PC-9 (cell line): ENCODE data around the gene ACP2. TPM values are rescaled to one million over a fixed set of nuclear protein-coding genes. Genes with fewer than 3 reads are reported as not detected.

ENCODE experiments used
- BruUV-seq: library from RNA; stranded (reverse); fragments of 400-500 nt; replicated peaks from 2 replicates; lab custom pipeline; 2021; lab: Mats Ljungman, UMichigan
- CTCF ChIA-PET: fragments of 300-600 bp; sonication (Branson Sonifier 250); formaldehyde crosslinking; loops from one replicate; lab custom pipeline; 2022; ENCODE audit warnings: antibody characterized with exemption; lab: Charles Lee
- POLR2A ChIA-PET: fragments of 300-600 bp; sonication (Branson Sonifier 250); formaldehyde crosslinking; loops from one replicate; lab custom pipeline; 2022; ENCODE audit warnings: antibody characterized with exemption; ENCODE audit not compliant: unreplicated experiment; lab: Charles Lee
- DNase-seq, 2 experiments: peaks; one replicate each; pipeline versions ENCODE4 v3.0.0 to v3.0.0-alpha.2; 2015 to 2022; ENCODE audit warnings: mixed read lengths in 1 of 2
- H2AFZ ChIP-seq: fragments of 200-600 bp; sonication (generic); 2 replicates; pipeline ENCODE4 v1.8.1; 2017; ENCODE audit warnings: antibody characterized with exemption
- H3F3A ChIP-seq: fragments of 200-600 bp; sonication (generic); 2 replicates; pipeline ENCODE4 v1.8.1; 2017; ENCODE audit warnings: antibody characterized with exemption, mild to moderate bottlenecking, low read depth; ENCODE audit not compliant: insufficient read depth
- H3K27ac ChIP-seq: fragments of 200-600 bp; sonication (generic); 2 replicates; pipeline ENCODE4 v1.6.1; 2016; ENCODE audit warnings: mixed run types
- H3K27me3 ChIP-seq: fragments of 200-600 bp; sonication (generic); 2 replicates; pipeline ENCODE4 v1.6.1; 2016; ENCODE audit warnings: low read depth, mixed run types; ENCODE audit not compliant: insufficient read depth
- H3K36me3 ChIP-seq: fragments of 200-600 bp; sonication (generic); 2 replicates; pipeline ENCODE4 v1.6.1; 2016; ENCODE audit warnings: low read depth, mixed run types
- H3K4me1 ChIP-seq: fragments of 200-600 bp; sonication (generic); replicated peaks from 2 replicates; pipeline ENCODE4 v1.6.1; 2016; ENCODE audit warnings: mixed run types; ENCODE audit not compliant: insufficient read depth
- H3K4me2 ChIP-seq: fragments of 200-600 bp; sonication (generic); 2 replicates; pipeline ENCODE4 v1.6.1; 2017; ENCODE audit warnings: mixed run types
- H3K4me3 ChIP-seq: fragments of 200-600 bp; sonication (generic); 2 replicates; pipeline ENCODE4 v1.6.1; 2016; ENCODE audit warnings: mixed run types
- H3K79me2 ChIP-seq: fragments of 200-600 bp; sonication (generic); 2 replicates; pipeline ENCODE4 v1.6.1; 2017; ENCODE audit warnings: low read depth, mixed run types
- H3K9me2 ChIP-seq: fragments of 200-600 bp; sonication (generic); 2 replicates; pipeline ENCODE4 v1.8.1; 2017; ENCODE audit warnings: mild to moderate bottlenecking; ENCODE audit not compliant: insufficient read depth
- H3K9me3 ChIP-seq: fragments of 200-600 bp; sonication (generic); 2 replicates; pipeline ENCODE4 v1.8.1; 2016; ENCODE audit warnings: low read depth; ENCODE audit not compliant: insufficient read depth
- H4K20me1 ChIP-seq: fragments of 200-600 bp; sonication (generic); 2 replicates; pipeline ENCODE4 v1.8.1; 2017; ENCODE audit not compliant: insufficient read depth
- CTCF ChIP-seq: fragments of 200-600 bp; sonication (generic); conservative IDR thresholded peaks from 2 replicates; pipeline ENCODE4 v1.6.1; 2017; ENCODE audit warnings: mixed run types, antibody characterized with exemption, mild to moderate bottlenecking, moderate library complexity
- EZH2 ChIP-seq: fragments of 200-600 bp; sonication (generic); IDR thresholded peaks from 2 replicates; pipeline ENCODE4 v1.8.0; 2017; ENCODE audit warnings: antibody characterized with exemption, low read depth
- intact Hi-C: fragments of 100-400 bp; cut with micrococcal nuclease; formaldehyde crosslinking; loops from one replicate; pipeline ENCODE4 v1.10.0; 2022; ENCODE audit not compliant: unreplicated experiment
- total RNA-seq: library from RNA; stranded (reverse); gene quantifications from 2 replicates; pipeline ENCODE4 v1.2.3, GENCODE V29; 2021

The ACP2 gene
- total RNA-seq, 1 experiment from 2014 or later = 24.1 TPM

DNA sequence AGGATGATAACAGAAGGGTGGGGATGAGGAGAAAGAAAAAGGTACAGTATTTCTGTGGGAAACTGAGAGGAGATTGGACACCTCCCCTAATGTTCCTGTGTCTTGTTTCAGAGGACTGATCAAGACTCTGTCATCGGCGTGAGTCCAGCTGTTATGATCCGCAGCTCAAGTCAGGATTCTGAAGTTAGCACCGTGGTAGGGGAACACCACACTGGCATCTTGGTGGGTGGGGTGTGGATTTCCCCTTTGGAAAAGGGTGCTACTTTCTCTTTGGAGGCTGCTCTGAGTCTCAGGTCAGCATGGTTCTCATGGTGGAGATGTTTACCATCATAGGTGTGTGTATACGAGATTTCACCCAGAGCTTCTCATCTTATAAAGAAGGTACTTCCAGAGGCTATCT, 46.8 kb upstream of the ACP2 start:
- no TSS peak for BruUV-seq
- peaks cover 9% of the 10 kb centered on the region; the same call in 1 of the 2 replicates for H3F3A ChIP-seq
- no peaks in the 10 kb centered on the region for H3K79me2 ChIP-seq
- ChIA-PET POLR2A (interaction anchor here (0.7 kb wide), 1 partner anchor 29 kb away, joined by 4 read pairs; no protein-coding TSS in a partner anchor), CTCF (no interaction called here)
- intact Hi-C loops = no loop called here
- H4K20me1 ChIP-seq = no peaks in the 10 kb centered on the region
- H3K27me3 ChIP-seq = no peaks in the 10 kb centered on the region
- no peak for DNase-seq
- no peak overlapping the region for H3K4me2 ChIP-seq
- H2AFZ ChIP-seq = no peak overlapping the region
- peaks cover 24% of the 10 kb centered on the region for H3K36me3 ChIP-seq
- TF ChIP-seq EZH2 (no peak), CTCF (no peak)
- H3K4me1 ChIP-seq = no peaks in the 10 kb centered on the region
- no peak overlapping the region for H3K27ac ChIP-seq
- no peaks in the 10 kb centered on the region for H3K9me2 ChIP-seq
- no peaks in the 10 kb centered on the region for H3K9me3 ChIP-seq
- no peak overlapping the region for H3K4me3 ChIP-seq

GRCh38 chr11:47289856-47290255, 41.2 kb upstream of the ACP2 start:
- CTCF ChIA-PET = no interaction called here
- Histone ChIP-seq H3K4me2 (no peak overlapping the region), H2AFZ (no peak overlapping the region), H3K9me2 (no peaks in the 10 kb centered on the region), H3K9me3 (no peaks in the 10 kb centered on the region), H4K20me1 (no peaks in the 10 kb centered on the region), H3K79me2 (no peaks in the 10 kb centered on the region), H3K4me3 (no peak overlapping the region), H3K27me3 (no peaks in the 10 kb centered on the region), H3K36me3 (0 out of 2 replicates have a peak, but pooled peaks cover 12% of the 10 kb centered on the region), H3K27ac (no peak overlapping the region), H3K4me1 (no peaks in the 10 kb centered on the region), H3F3A (peaks cover 3% of the 10 kb centered on the region; the same call in 1 of the 2 replicates)
- no peak for TF ChIP-seq CTCF
- no peak for TF ChIP-seq EZH2
- intact Hi-C loops = no loop called here
- BruUV-seq = no TSS peak
- DNase-seq = no peak
- POLR2A ChIA-PET = no interaction called here

DNA sequence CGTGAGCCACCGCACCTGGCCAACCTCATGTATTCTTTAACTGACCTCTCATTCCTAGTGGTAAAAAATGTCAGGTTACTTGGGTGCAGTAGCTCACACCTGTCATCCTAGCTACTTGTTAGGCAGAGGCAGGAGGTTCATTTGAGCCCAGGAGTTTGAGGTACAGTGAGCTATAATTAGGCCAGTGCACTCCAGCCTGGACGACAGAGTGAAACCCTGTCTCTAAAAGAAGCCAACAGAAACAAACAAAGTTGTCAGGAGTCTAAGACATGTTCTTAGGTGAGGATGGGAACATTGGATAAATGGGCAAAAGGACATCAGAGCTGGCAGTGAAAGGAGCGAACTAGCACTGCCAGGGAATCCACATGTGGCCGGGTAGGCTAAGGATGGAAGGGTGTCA, 39.5 kb upstream of the ACP2 start:
- Histone ChIP-seq H3K79me2 (no peaks in the 10 kb centered on the region), H3F3A (no peaks in the 10 kb centered on the region), H3K4me1 (no peaks in the 10 kb centered on the region), H3K9me2 (no peaks in the 10 kb centered on the region), H4K20me1 (no peaks in the 10 kb centered on the region), H3K4me3 (no peak overlapping the region), H3K36me3 (peaks cover 18% of the 10 kb centered on the region; the same call in 1 of the 2 replicates), H3K27ac (no peak overlapping the region), H2AFZ (no peak overlapping the region), H3K9me3 (no peaks in the 10 kb centered on the region), H3K4me2 (no peak overlapping the region), H3K27me3 (no peaks in the 10 kb centered on the region)
- no peak for DNase-seq
- CTCF ChIA-PET = no interaction called here
- POLR2A ChIA-PET = no interaction called here
- no peak for TF ChIP-seq EZH2
- TF ChIP-seq CTCF = no peak
- intact Hi-C loops = no loop called here
- no TSS peak for BruUV-seq
